Gastrocnemius medialis (tissue), 4 donors: ENCODE results near the gene COL6A3. TPM values are rescaled to one million over a fixed set of nuclear protein-coding genes. Genes with fewer than 3 reads are reported as not detected.

Source experiments
- ATAC-seq, 2 donors: fragments of 150-250 bp; one replicate each; pipeline ENCODE4 v1.9.1; 2016
- DNase-seq, 2 donors: peaks; one replicate each; pipeline ENCODE4 v3.0.0-alpha.2; 2019
- H3K27ac ChIP-seq, 4 donors: fragments of 200-600 bp; sonication (generic); 1 replicate in 1 of 4; 2 replicates in 3 of 4; pipeline ENCODE4 v1.5.1; 2016 to 2018; ENCODE audit warnings: mild to moderate bottlenecking in 2 of 4, moderate library complexity in 1 of 4
- H3K27me3 ChIP-seq, 3 donors: fragments of 200-600 bp; sonication (generic) in 2 of 3; 1 replicate in 1 of 3; 2 replicates in 2 of 3; pipeline versions ENCODE4 v1.5.1 to v1.6.0; 2016 to 2019; ENCODE audit warnings: mild to moderate bottlenecking in 1 of 3, moderate library complexity in 1 of 3
- H3K36me3 ChIP-seq, 2 donors: fragments of 200-600 bp; sonication (generic) in 1 of 2; one replicate each; pipeline ENCODE4 v1.5.1; 2017 to 2018
- H3K4me1 ChIP-seq, 2 donors: fragments of 200-600 bp; sonication (generic) in 1 of 2; one replicate each; pipeline ENCODE4 v1.5.1; 2016 to 2017; ENCODE audit warnings: mild to moderate bottlenecking in 2 of 2
- H3K4me3 ChIP-seq, 4 donors: fragments of 200-600 bp; sonication (generic) in 3 of 4; 1 replicate in 1 of 4; 2 replicates in 3 of 4; pipeline ENCODE4 v1.5.1; 2016 to 2019; ENCODE audit warnings: mild to moderate bottlenecking in 2 of 4
- H3K9me3 ChIP-seq, 3 donors: fragments of 200-600 bp; sonication (generic) in 2 of 3; 1 replicate in 1 of 3; 2 replicates in 2 of 3; pipeline ENCODE4 v1.5.1; 2016 to 2019
- CTCF ChIP-seq, 5 experiments: fragments of 450-650 bp in 3 of 5; fragments of 200-600 bp in 2 of 5; sonication (generic) in 2 of 5; IDR thresholded peaks in 4 of 5; conservative IDR thresholded peaks in 1 of 5; 1 replicate in 4 of 5; 2 replicates in 1 of 5; pipeline ENCODE4 v1.5.1; 2016 to 2019; ENCODE audit warnings: antibody characterized with exemption in 5 of 5, mild to moderate bottlenecking in 3 of 5, moderate library complexity in 3 of 5
- POLR2A ChIP-seq, 2 donors: fragments of 450-650 bp; IDR thresholded peaks; one replicate each; pipeline ENCODE4 v1.6.1; 2017; ENCODE audit warnings: antibody characterized with exemption in 2 of 2, mild to moderate bottlenecking in 2 of 2, moderate library complexity in 2 of 2
- in situ Hi-C, 4 donors: fragments of 200-750 bp; cut with MboI; loops; one replicate each; pipeline versions ENCODE4 v1.15.0 to v1.8.0; 2017; ENCODE audit warnings: low sequenced_read_pairs in 4 of 4
- intact Hi-C: fragments of 100-400 bp; cut with DNase I; formaldehyde crosslinking; loops from one replicate; pipeline ENCODE4 v1.15.1; 2023; ENCODE audit warnings: low total_unique reads
- total RNA-seq, 4 donors: library from RNA; depleted of rRNA; stranded (reverse); fragments of >200 nt; gene quantifications; one replicate each; pipeline versions ENCODE4 v1.1.0 to v1.2.3, GENCODE V29; 2016

Gene COL6A3
- total RNA-seq, 4 donors from 2014 or later: 45.3 to 150 (median 108) TPM

- peak overlapping the region in 1 of 4 donors; percentile 26 for H3K4me3 ChIP-seq
- in situ Hi-C loops (no loop called here), intact Hi-C loops (no loop called here)
- no peaks in the 10 kb centered on the region for H3K9me3 ChIP-seq
- H3K4me1 ChIP-seq: peaks cover 21 to 23% of the 10 kb centered on the region in 2 donors
- peak overlapping the region in 2 of 4 donors; percentile 30 to 43 for H3K27ac ChIP-seq
- TF ChIP-seq CTCF (IDR thresholded peaks at IDR 0.05 in 4 of 5, conservative IDR thresholded peaks at IDR 0.05 in 1 of 5) (no peak), POLR2A (IDR thresholded peaks at IDR 0.05) (no peak)
- no peaks in the 10 kb centered on the region for H3K27me3 ChIP-seq
- ATAC-seq: no peak
- no peak for DNase-seq
- no peaks in the 10 kb centered on the region for H3K36me3 ChIP-seq
These were observed 113.2 kb downstream of the COL6A3 start for GRCh38 chr2:237300739-237301138.

- peak overlapping the region in 2 of 4 donors; percentile 30 to 43 for H3K27ac ChIP-seq
- intact Hi-C loops: loop anchor here (10.0 kb wide), 1 partner anchor 1035 kb away; the partner anchor contains the start of gene ASB18
- ATAC-seq: peak; percentile 53 to 88
These were observed 114.1 kb downstream of the COL6A3 start for GRCh38 chr2:237299906-237300305.

GRCh38 chr2:237298151-237299118, 115.5 kb downstream of the COL6A3 start:
- intact Hi-C loops (loop anchor here (10.0 kb wide), 1 partner anchor 1034 kb away; the partner anchor contains the start of gene ASB18), in situ Hi-C loops (loop anchor here in 1 of 4 donors (10.0 kb wide), 1 partner anchor 204 kb away; no protein-coding TSS in a partner anchor)
- Histone ChIP-seq H3K4me1 (peaks cover 18 to 21% of the 10 kb centered on the region in 2 donors), H3K4me3 (no peak overlapping the region), H3K9me3 (no peaks in the 10 kb centered on the region), H3K27me3 (no peaks in the 10 kb centered on the region), H3K27ac (no peak overlapping the region), H3K36me3 (no peaks in the 10 kb centered on the region)
- ATAC-seq (no peak), DNase-seq (no peak)
- no peak for TF ChIP-seq POLR2A (IDR thresholded peaks at IDR 0.05)
- no peak for TF ChIP-seq CTCF (IDR thresholded peaks at IDR 0.05 in 4 of 5, conservative IDR thresholded peaks at IDR 0.05 in 1 of 5)

More at GRCh38 chr2:237299906-237300305, 114.1 kb downstream of the COL6A3 start:
- Histone ChIP-seq H3K27me3 (no peaks in the 10 kb centered on the region), H3K4me1 (peaks cover 21% of the 10 kb centered on the region in 2 donors), H3K36me3 (no peaks in the 10 kb centered on the region), H3K9me3 (no peaks in the 10 kb centered on the region), H3K4me3 (no peak overlapping the region)
- TF ChIP-seq POLR2A (IDR thresholded peaks at IDR 0.05) (no peak), CTCF (IDR thresholded peaks at IDR 0.05 in 4 of 5, conservative IDR thresholded peaks at IDR 0.05 in 1 of 5) (no peak)
- no peak for DNase-seq
- in situ Hi-C loops: loop anchor here in 1 of 4 donors (10.0 kb wide), 1 partner anchor 205 kb away; no protein-coding TSS in a partner anchor

GRCh38 chr2:237297421-237298150, 116.4 kb downstream of the COL6A3 start:
- Histone ChIP-seq H3K27me3 (no peaks in the 10 kb centered on the region), H3K27ac (peak overlapping the region in 3 of 4 donors; percentile 49 to 59 (median 50)), H3K36me3 (no peaks in the 10 kb centered on the region), H3K9me3 (no peaks in the 10 kb centered on the region), H3K4me3 (no peak overlapping the region), H3K4me1 (peaks cover 18 to 21% of the 10 kb centered on the region in 2 donors)
- TF ChIP-seq CTCF (IDR thresholded peaks at IDR 0.05 in 4 of 5, conservative IDR thresholded peaks at IDR 0.05 in 1 of 5) (no peak), POLR2A (IDR thresholded peaks at IDR 0.05) (no peak)
- in situ Hi-C loops: loop anchor here in 1 of 4 donors (10.0 kb wide), 1 partner anchor 203 kb away; no protein-coding TSS in a partner anchor
- DNase-seq (no peak), ATAC-seq (no peak)
- intact Hi-C loops: loop anchor here (10.0 kb wide), 1 partner anchor 1033 kb away; the partner anchor contains the start of gene ASB18
